ENCODE results near the gene TANGO2. TPM values are rescaled to one million over a fixed set of nuclear protein-coding genes. Genes with fewer than 3 reads are reported as not detected.

Gene TANGO2
- total and polyA plus RNA-seq, 10 of the 15 experiments (the other 5 are each of a cell fraction or from before 2014, with no cell fraction given): 4.0 to 24.8 (median 20.9) TPM

- no peak overlapping the region for H3K27ac ChIP-seq (ENCODE audit: control insufficient read depth, insufficient read depth)
- no peak overlapping the region for H3K4me3 ChIP-seq
- no peak overlapping the region for H3K4me2 ChIP-seq (ENCODE audit: control insufficient read depth, insufficient read depth)
- POLR2A ChIA-PET: no interaction called here
- in situ Hi-C loops (cut with MboI): no loop called here
- H3K4me1 ChIP-seq (ENCODE audit: control insufficient read depth, insufficient read depth, low read length): no peaks in the 10 kb centered on the region
- H3K36me3 ChIP-seq (ENCODE audit: control insufficient read depth in 2 of 2, insufficient read depth in 2 of 2, low read length in 1 of 2): no peaks in the 10 kb centered on the region; a peak in 1 of 4 replicates
- DNase-seq (ENCODE audit: low read depth, low spot score) (no peak), FAIRE-seq (no peak), ATAC-seq (no peak)
- H3K9ac ChIP-seq (ENCODE audit: control insufficient read depth, insufficient read depth, low read length): no peak overlapping the region
- BruUV-seq (replicated peaks): no TSS peak
- SMC1A ChIA-PET (ENCODE audit: uncharacterized antibody, unreplicated experiment): no interaction called here
- intact Hi-C loops (cut with micrococcal nuclease; ENCODE audit: unreplicated experiment): no loop called here
- TF ChIP-seq ZBTB33 (IDR thresholded peaks at IDR 0.05) (no peak), RAD21 (IDR thresholded peaks at IDR 0.05; ENCODE audit: insufficient read depth, low read depth, low read length) (no peak), ZNF687 (IDR thresholded peaks at IDR 0.05) (no peak), POU2F2 (IDR thresholded peaks at IDR 0.05; ENCODE audit: borderline replicate concordance, low read depth, low read length) (no peak), POLR2AphosphoS2 (IDR thresholded peaks at IDR 0.05; ENCODE audit: low read depth, low read length) (no peak), NBN (IDR thresholded peaks at IDR 0.05) (no peak), MEF2A (IDR thresholded peaks at IDR 0.05; ENCODE audit: insufficient read depth, low read depth, low read length) (no peak), BMI1 (IDR thresholded peaks at IDR 0.05; ENCODE audit: borderline replicate concordance) (no peak), DPF2 (IDR thresholded peaks at IDR 0.05) (no peak)
- H2AFZ ChIP-seq (ENCODE audit: control insufficient read depth, low read depth, low read length): no peak overlapping the region
- H3K27me3 ChIP-seq (replicated peaks in 1 of 2; ENCODE audit: control insufficient read depth in 2 of 2, insufficient read depth in 2 of 2, low read length in 1 of 2): 0 out of 4 replicates have a peak, but pooled peaks cover 0 to 2% of the 10 kb centered on the region in 2 experiments
- CTCF ChIA-PET: no interaction called here
- H4K20me1 ChIP-seq (ENCODE audit: control insufficient read depth, insufficient read depth): no peaks in the 10 kb centered on the region
- 4% methylated on average over 5 of the region's 5 CpGs for WGBS (ENCODE audit: insufficient coverage, insufficient replicate concordance, low lambda C conversion rate, missing lambda C conversion rate)
- H3K9me3 ChIP-seq (replicated peaks; ENCODE audit: control insufficient read depth, insufficient read depth, low read length): no peaks in the 10 kb centered on the region
- no peaks in the 10 kb centered on the region for H3K79me2 ChIP-seq (ENCODE audit: control insufficient read depth, insufficient read depth, low read length)
- RAD21 ChIA-PET (ENCODE audit: unreplicated experiment): no interaction called here
Measured at GRCh38 chr22:19983741-19984140, 37.2 kb upstream of the TANGO2 start.
